Kidney (tissue), 14 donors: ENCODE data around the gene BAZ2B. TPM values are rescaled to one million over a fixed set of nuclear protein-coding genes. Genes with fewer than 3 reads are reported as not detected.

ENCODE experiments used
- DNase-seq, 5 donors: peaks; one replicate each; pipeline ENCODE4 v3.0.0-alpha.2; 2013 to 2020
- FAIRE-seq: peaks from 2 replicates; lab custom pipeline; 2012; peaks lifted over from hg19 to GRCh38; lab: Jason Lieb, UNC
- H3K27ac ChIP-seq, 2 donors: one replicate each; pipeline ENCODE4 v1.7.0; 2013; ENCODE audit warnings: low read depth in 2 of 2, low read length in 2 of 2, inconsistent platforms in 1 of 2
- H3K27me3 ChIP-seq: one replicate; pipeline ENCODE4 v1.7.1; 2013; ENCODE audit warnings: low read length, inconsistent platforms; ENCODE audit not compliant: control insufficient read depth, insufficient read depth
- H3K36me3 ChIP-seq, 3 donors: one replicate each; pipeline versions ENCODE4 v1.7.0 to v1.7.1; 2013; ENCODE audit warnings: low read length in 3 of 3, control low read depth in 1 of 3, inconsistent platforms in 1 of 3; ENCODE audit not compliant: insufficient read depth in 3 of 3, control insufficient read depth in 2 of 3
- H3K4me1 ChIP-seq, 3 donors: one replicate each; pipeline versions ENCODE4 v1.7.0 to v1.7.1; 2013; ENCODE audit warnings: low read length in 3 of 3, inconsistent platforms in 1 of 3, low read depth in 1 of 3; ENCODE audit not compliant: control insufficient read depth in 2 of 3, insufficient read depth in 2 of 3
- H3K4me3 ChIP-seq, 3 donors: one replicate each; pipeline versions ENCODE4 v1.7.0 to v1.8.1; 2013; ENCODE audit warnings: low read length in 3 of 3, control low read depth in 1 of 3, inconsistent platforms in 1 of 3
- H3K9ac ChIP-seq, 3 donors: one replicate each; pipeline versions ENCODE4 v1.7.0 to v1.7.1; 2013; ENCODE audit warnings: low read length in 3 of 3, control low read depth in 1 of 3, inconsistent platforms in 1 of 3
- H3K9me3 ChIP-seq, 3 donors: one replicate each; pipeline versions ENCODE4 v1.7.0 to v1.7.1; 2013; ENCODE audit warnings: low read length in 3 of 3, control low read depth in 1 of 3, inconsistent platforms in 1 of 3; ENCODE audit not compliant: control insufficient read depth in 2 of 3, insufficient read depth in 1 of 3
- CTCF ChIP-seq: IDR thresholded peaks from 3 replicates; pipeline ENCODE4 v1.5.1; 2012; ENCODE audit warnings: mild to moderate bottlenecking, moderate library complexity, borderline replicate concordance; ENCODE audit not compliant: insufficient read depth; ENCODE audit errors: extremely low read depth
- intact Hi-C: fragments of 100-400 bp; cut with DNase I; formaldehyde crosslinking; loops from one replicate; pipeline ENCODE4 v1.11.1; 2022
- polyA plus RNA-seq: library from polyadenylated mRNA; stranded (reverse); fragments of 350-450 nt; fragmentation: Illumina TruSeq; extraction: RNeasy Lipid Tissue Mini Kit (QIAGEN cat#74804); gene quantifications from one replicate; pipeline ENCODE4 v1.2.3, GENCODE V29; 2014; ENCODE audit warnings: low read depth, low replicate concordance; ENCODE audit not compliant: insufficient read depth
- total RNA-seq: library from RNA; stranded (reverse); fragmentation: NEBNext Ultra II Directional; extraction: Animal tissue kit (Norgen Biotek cat#: 25700); gene quantifications from one replicate; pipeline ENCODE4 v1.2.1, GENCODE V29; 2021
- donor health status: control.
- donor health status: control.
- donor health status: control.
- donor health status: control.
- donor health status: control.
- donor health status: DM: yes; HTN: yes; CAD: no.
- donor health status: Normal renal cell carcinoma (clear cell type).

The BAZ2B gene
- total and polyA plus RNA-seq, 2 donors from 2014 or later, result 5.1 to 87.3 TPM

- H3K36me3 ChIP-seq, result no peaks in the 10 kb centered on the region
- H3K4me3 ChIP-seq, result no peak overlapping the region
- no peak overlapping the region for H3K27ac ChIP-seq
- DNase-seq (no peak), FAIRE-seq (no peak)
- intact Hi-C loops, result no loop called here
- H3K4me1 ChIP-seq, result no peaks in the 10 kb centered on the region
- peaks cover 0 to 2% (median 0%) of the 10 kb centered on the region in 3 donors for H3K9me3 ChIP-seq
- no peaks in the 10 kb centered on the region for H3K27me3 ChIP-seq
- TF ChIP-seq CTCF, result no peak
- no peak overlapping the region for H3K9ac ChIP-seq
Measured at GRCh38 chr2:159461076-159461475, 155.3 kb downstream of the BAZ2B start.

GRCh38 chr2:159460227-159460626 is 156.1 kb downstream of the BAZ2B start:
- intact Hi-C loops, result no loop called here
- H3K36me3 ChIP-seq, result no peaks in the 10 kb centered on the region
- H3K4me1 ChIP-seq, result no peaks in the 10 kb centered on the region
- no peak overlapping the region for H3K9ac ChIP-seq
- no peak for TF ChIP-seq CTCF
- H3K27ac ChIP-seq, result no peak overlapping the region
- DNase-seq, result no peak
- peak; percentile 29 for FAIRE-seq
- H3K4me3 ChIP-seq, result no peak overlapping the region
- H3K27me3 ChIP-seq, result no peaks in the 10 kb centered on the region
- H3K9me3 ChIP-seq, result peaks cover 0 to 2% (median 0%) of the 10 kb centered on the region in 3 donors

- DNase-seq, result no peak
- no peaks in the 10 kb centered on the region for H3K36me3 ChIP-seq
- H3K27me3 ChIP-seq, result no peaks in the 10 kb centered on the region
- H3K4me1 ChIP-seq, result no peaks in the 10 kb centered on the region
- H3K4me3 ChIP-seq, result no peak overlapping the region
- H3K9ac ChIP-seq, result no peak overlapping the region
- no peak overlapping the region for H3K27ac ChIP-seq
- no peak for TF ChIP-seq CTCF
- no peak for FAIRE-seq
- no peaks in the 10 kb centered on the region for H3K9me3 ChIP-seq
- intact Hi-C loops, result no loop called here
Measured at GRCh38 chr2:159459279-159459678, 157.1 kb downstream of the BAZ2B start.

GRCh38 chr2:159457589-159457988 is 158.8 kb downstream of the BAZ2B start:
- H3K4me3 ChIP-seq, result no peak overlapping the region
- intact Hi-C loops, result no loop called here
- H3K9me3 ChIP-seq, result no peaks in the 10 kb centered on the region
- H3K4me1 ChIP-seq, result no peaks in the 10 kb centered on the region
- no peaks in the 10 kb centered on the region for H3K36me3 ChIP-seq
- no peaks in the 10 kb centered on the region for H3K27me3 ChIP-seq
- DNase-seq (no peak), FAIRE-seq (no peak)
- TF ChIP-seq CTCF, result no peak
- H3K9ac ChIP-seq, result no peak overlapping the region
- H3K27ac ChIP-seq, result no peak overlapping the region
